Stimulated activated CD8-positive, alpha-beta memory T cell treated with anti-CD3 and anti-CD28 coated beads, Interleukin-15, amount 100 ng/mL, for 24 hours (primary cell): ENCODE measurements around the gene VMP1.
A peak's percentile ranks its signal among the peaks of the same experiment; 100 is the strongest.

ENCODE experiments used
- DNase-seq: peaks from one replicate; pipeline ENCODE4 v3.0.0-alpha.2; 2020; ENCODE audit warnings: low read depth

VMP1 gene

DNA sequence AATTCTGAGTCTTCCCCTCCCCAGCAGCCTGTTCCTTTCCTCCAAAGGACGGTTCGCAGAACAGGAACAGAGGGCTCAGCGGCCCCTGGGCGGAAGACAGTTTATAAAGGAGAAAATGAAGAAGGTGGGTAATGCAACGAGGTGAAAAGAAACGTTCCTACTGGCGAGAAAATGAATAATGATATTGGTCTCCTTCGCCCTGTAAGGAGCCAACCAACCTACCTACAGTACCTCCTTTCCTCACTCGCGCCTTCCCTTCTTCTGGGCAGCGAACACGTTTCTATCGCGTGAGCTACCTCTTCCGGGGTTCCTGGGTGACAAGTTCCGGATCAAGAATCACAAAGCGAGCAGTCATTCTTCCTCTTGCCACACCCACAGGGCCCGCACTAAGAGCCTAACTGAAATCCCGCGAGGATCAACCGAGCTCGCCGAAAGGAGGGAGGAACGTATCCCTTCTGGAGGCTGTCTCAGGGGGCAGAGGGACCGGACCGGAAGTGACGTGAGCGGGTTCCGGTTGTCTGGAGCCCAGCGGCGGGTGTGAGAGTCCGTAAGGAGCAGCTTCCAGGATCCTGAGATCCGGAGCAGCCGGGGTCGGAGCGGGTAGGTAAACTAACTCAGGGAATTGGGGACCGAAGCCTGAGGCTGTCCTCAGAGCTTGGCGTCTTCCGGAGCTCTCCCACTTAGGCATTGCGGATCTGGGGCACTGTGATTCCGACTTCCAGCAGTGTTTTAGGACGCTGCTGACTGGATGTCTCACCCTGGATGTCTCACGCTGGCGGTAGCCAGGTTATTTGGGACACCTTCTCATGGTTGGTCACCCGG, at the start of gene VMP1, which contains the start of gene PTRH2:
Gene VMP1, plus strand, starts transcription at position 506 of the 822 bp plus-strand sequence. CDS start 23,793 bp downstream, outside the sequence.
Gene PTRH2, minus strand, starts transcription at position 282 of the 822 bp plus-strand sequence. CDS start 9,452 bp downstream, outside the sequence.
- peak; percentile 76 for DNase-seq

DNA sequence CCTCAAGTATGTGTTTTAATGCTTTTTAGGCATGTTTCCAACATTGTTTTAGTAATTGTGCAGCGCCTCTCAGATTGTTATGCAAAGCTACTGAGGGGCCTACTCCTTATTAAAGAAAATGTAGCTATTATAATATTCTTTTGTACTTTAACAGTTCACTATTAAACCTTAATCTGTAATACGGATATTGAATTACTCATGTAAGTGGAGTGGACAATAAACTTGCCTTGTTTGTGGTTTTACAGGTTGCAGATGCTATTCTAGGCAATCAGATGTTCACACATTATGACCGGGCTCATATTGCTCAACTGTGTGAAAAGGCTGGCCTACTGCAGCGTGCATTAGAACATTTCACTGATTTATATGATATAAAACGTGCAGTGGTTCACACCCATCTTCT, 41.2 kb upstream of the VMP1 start:
- DNase-seq = no peak

GRCh38 chr17:59668816-59669215, 38.6 kb upstream of the VMP1 start:
- DNase-seq = no peak

- no peak for DNase-seq
Measured at GRCh38 chr17:59669411-59669810, 38.0 kb upstream of the VMP1 start.

GRCh38 chr17:59669944-59670343, 37.5 kb upstream of the VMP1 start:
- DNase-seq = no peak

DNA sequence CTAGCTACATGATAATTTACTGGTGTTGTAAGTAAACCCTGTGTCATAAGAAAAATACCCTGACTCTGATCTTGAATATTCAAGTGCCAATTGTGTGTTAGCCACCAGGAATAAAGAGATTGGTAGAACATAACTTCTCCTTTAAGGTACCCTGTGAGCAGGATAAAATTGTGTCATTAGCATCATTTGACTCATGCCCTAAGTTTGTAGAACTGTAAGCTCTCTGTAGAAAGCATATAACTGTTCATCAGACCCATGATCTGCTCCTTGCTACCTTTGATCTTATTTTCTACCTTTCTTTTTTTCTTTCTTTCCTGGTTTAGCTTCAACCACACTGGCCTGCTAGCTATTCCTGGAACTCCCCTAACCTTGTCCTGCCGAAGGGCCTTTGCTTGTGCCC, 36.1 kb upstream of the VMP1 start:
- DNase-seq = no peak

- DNase-seq = no peak
Measured at GRCh38 chr17:59675231-59675630, 32.2 kb upstream of the VMP1 start.

- no peak for DNase-seq
Measured at GRCh38 chr17:59676716-59677115, 30.7 kb upstream of the VMP1 start.

- no peak for DNase-seq
Measured at GRCh38 chr17:59678918-59679317, 28.5 kb upstream of the VMP1 start.

DNA sequence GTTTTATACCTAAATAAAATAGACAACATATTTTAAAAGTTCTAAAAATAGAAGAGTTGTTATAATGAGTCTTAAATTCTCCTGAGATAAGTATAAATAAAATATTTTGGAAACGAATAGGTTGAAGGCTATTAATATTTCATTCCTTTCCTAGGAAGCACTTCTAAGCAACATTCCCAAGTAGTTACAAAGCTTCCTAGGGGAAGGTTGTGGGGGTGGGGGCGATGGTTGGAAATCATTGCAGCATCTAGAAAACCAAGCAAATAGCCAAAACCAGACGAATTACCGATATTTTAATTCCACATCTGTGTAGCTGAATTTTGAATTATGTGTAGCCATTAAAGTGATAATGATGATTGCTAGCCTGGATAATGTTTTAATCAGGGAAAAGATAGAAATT, 27.1 kb upstream of the VMP1 start:
- DNase-seq = no peak

DNA sequence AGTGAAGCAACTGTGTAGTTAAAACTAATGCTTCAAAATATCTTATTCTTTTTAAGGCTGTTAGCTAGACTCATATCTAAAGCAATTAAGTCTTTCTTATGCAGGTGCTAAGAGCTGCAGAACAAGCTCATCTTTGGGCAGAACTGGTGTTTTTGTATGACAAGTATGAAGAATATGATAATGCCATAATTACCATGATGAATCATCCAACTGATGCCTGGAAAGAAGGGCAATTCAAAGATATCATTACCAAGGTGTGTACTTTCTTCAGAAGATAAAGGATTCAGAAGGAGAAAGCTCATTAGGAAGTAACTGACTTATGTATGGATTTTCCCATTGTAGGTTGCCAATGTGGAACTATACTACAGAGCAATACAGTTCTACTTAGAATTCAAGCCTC, 24.2 kb upstream of the VMP1 start:
- no peak for DNase-seq

GRCh38 chr17:59684967-59685366, 22.5 kb upstream of the VMP1 start:
- no peak for DNase-seq

DNA sequence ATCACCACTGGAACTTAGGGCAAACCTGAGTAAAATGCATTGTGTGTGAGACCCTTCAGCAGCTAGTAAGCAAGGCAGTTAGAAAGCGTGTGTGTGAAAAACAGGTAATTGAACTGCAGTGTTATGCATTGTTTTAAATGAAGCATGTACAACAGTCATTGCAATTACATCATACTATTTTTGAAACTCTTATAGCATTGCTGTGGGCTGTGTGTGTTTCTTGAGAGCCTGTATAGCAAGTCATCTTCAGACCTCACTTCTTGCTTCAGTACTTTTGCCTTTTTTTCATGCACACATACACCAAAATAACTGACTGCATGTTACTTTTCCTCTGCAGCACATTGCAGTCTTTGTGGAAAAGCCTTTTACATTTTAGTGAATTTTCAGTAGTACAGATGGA, 19.4 kb upstream of the VMP1 start:
- no peak for DNase-seq

- no peak for DNase-seq
Measured at GRCh38 chr17:59688496-59688895, 19.0 kb upstream of the VMP1 start.

DNA sequence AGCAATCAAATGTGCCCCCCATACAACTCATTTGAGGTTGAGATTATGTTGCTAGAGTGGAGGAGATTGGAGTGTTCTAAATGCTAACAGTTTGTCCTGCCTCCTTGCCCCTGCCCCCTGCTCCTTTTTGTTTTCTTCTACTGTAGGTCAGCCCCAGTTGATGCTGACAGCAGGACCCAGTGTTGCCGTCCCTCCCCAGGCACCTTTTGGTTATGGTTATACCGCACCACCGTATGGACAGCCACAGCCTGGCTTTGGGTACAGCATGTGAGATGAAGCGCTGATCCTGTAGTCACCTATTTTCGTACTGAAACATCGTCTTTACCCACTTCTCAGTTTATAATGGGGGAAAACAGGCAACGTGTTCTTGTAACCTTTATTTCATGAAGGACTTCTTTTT, 13.9 kb upstream of the VMP1 start:
- no peak for DNase-seq

- DNase-seq = no peak
Measured at GRCh38 chr17:59694344-59694743, 13.1 kb upstream of the VMP1 start.

DNA sequence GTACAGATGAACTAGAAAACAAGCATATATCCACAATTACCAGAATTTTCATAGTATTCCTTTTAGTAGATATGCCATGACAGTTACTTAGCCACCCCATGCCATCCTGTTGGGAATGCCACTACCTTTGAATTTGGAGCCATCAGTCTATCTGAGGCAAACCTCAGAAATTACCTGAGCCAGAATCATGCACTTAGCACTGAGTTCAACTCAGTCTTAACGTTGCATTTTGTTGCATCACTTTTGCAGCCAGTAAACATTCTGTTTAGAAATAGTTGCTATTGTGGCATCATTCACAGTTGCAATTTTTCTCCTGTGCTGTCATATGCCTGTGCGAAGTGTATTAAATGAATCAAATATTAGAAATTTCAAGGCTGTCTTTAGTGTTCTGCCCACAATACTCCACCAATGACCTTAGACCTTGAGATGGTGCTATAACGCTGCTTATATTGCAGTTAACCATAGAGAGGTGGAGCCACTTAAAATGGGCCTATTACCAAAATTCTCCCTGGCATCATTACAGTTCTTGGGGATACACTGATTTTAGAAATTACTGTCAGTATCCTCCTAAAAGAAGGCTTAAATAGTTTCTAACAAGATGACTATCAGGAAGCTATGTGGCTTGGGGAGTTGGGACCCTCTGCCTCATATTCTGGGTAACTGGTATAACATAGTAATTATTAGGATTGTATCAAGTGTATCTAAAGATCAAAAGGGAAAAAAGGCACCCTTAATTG, 11.3 kb upstream of the VMP1 start:
- DNase-seq = no peak

GRCh38 chr17:59696682-59697277, 10.7 kb upstream of the VMP1 start:
- DNase-seq = no peak

DNA sequence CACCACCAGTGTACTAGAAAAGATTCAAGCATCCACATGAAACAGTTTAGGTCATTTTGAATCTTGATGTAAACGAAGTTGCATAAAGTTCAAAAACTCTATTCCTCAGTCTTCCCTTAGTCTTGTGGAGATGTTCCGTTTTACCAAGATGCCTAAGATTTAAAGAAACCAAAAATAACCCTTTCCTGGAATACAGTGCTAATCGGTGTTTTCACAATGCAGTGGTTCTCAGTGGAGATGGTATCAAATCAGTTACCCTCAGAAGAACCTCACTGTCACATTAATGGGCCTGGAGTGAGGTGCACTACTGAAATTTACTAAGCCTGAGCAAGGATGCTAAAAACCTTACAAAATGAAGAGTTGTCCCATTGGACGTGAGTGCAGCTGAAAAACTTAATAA, 9.3 kb upstream of the VMP1 start:
- no peak for DNase-seq

DNA sequence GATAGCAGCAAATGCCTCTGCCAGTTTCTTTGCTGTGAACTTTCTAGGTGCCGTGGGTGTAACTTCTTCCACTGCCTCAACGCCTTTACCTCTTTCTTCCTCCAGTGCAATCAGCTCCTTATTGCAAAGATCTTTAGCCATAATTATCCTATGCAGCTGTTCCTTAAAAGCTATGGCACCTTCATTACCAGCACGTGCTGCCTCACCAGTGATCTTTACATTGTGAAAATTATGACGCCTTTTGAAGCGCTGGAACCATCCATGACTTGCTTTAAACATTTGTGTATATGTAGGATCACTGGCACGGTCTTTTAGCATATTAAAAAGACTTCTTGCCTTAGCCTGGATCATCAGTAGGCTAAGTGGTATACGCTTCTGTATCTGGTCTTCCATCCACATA, 8.2 kb upstream of the VMP1 start:
- DNase-seq = no peak

DNA sequence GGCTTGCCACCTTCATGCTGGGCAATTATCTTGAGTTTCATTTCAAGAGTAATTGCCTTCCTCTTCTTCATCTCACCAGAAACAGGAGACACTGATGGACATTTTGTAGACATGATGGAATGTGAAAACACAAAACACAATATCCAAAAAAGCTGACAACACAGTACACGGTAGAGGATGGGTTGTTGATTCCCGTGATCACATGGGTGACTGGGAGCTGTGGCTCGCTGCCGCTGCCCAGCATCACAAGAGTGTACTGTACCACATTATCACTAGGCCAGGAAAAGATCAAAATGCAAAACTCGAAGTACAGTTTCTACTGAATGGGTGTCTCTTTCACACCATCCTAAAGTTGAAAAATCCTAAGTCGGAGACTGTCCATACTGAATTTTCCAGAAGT, 7.7 kb upstream of the VMP1 start:
- no peak for DNase-seq

DNA sequence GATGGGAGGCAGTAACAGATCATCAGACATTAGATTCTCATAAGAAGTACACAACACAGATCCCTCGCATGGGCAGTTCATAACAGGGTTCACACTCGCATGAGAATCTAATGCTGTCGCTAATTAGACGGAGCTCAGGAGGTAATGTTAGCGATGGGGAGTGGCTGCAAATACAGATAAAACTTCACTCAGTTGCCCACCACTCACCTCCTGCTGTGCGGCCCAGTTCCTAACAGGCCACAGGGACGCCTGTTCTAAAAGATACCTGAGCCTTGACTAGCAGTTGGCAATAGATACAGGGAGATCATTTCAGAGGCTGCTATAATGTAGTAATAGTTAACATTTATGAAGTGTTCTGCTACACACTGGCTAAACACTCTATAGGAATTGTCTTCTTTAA, 5.2 kb upstream of the VMP1 start:
- DNase-seq = no peak

DNA sequence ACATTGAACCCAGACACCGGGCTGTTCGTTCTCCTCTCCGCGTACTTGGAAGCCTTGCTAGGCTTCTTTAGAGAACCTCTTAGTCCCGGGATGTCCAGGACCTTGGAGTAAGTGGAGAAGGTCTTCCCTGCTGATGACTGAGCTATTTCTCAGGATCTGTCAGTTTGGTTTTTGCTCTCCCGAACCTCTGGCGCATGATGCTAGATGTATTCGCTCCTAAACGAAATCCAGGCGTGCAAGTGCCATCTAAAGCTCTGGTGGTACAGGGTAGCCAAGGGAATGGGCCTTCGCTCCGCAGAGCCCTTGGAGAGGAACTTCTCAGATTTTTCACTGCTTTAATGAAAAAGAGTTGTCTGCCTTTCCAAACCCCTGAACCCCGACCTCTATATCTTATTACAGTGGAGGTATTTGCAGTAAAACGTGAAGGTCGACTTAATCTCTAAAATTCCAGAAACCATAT, 547 bp downstream of the VMP1 start:
- no peak for DNase-seq
